Dedifferentiated amniotic fluid mesenchymal stem cell (primary cell): Measurements from ENCODE around the gene AGAP3.
"Not testable (repeated sequence)": the region's sequence is repeated elsewhere in the genome, so short reads cannot be mapped to it uniquely, and the experiment has no call there.

ENCODE experiments used
- DNase-seq: peaks from one replicate; pipeline ENCODE4 v3.0.0-alpha.2; 2016; ENCODE audit errors: extremely low spot score

Gene AGAP3

GRCh38 chr7:151085691-151086620 is at the start of gene AGAP3:
Gene AGAP3, plus strand, starts transcription at chr7:151086475. Its CDS starts 267 bp downstream, at chr7:151086742.
- DNase-seq, result peak; percentile 74

GRCh38 chr7:151038951-151039849 is 47.1 kb upstream of the AGAP3 start:
- DNase-seq, result peak; percentile 55

- DNase-seq, result no peak
These were observed 46.3 kb upstream of the AGAP3 start for GRCh38 chr7:151039850-151040548.

- no peak for DNase-seq
These were observed 45.5 kb upstream of the AGAP3 start for GRCh38 chr7:151040616-151041375.

GRCh38 chr7:151043449-151043848 is 42.8 kb upstream of the AGAP3 start:
- not testable (repeated sequence) for DNase-seq

- DNase-seq, result no peak
These were observed 42.3 kb upstream of the AGAP3 start for GRCh38 chr7:151043959-151044358.

GRCh38 chr7:151045262-151045661 is 41.0 kb upstream of the AGAP3 start:
- no peak for DNase-seq

- no peak for DNase-seq
These were observed 40.3 kb upstream of the AGAP3 start for GRCh38 chr7:151045967-151046366.

GRCh38 chr7:151046603-151047573 is 39.4 kb upstream of the AGAP3 start:
- DNase-seq, result peak; percentile 67

- no peak for DNase-seq
These were observed 38.1 kb upstream of the AGAP3 start, which contains the start of gene ASIC3 for GRCh38 chr7:151047976-151048815. Gene ASIC3, plus strand, starts transcription at chr7:151048531. Its CDS starts 355 bp downstream, at chr7:151048886.

- DNase-seq, result no peak
These were observed 37.3 kb upstream of the AGAP3 start for GRCh38 chr7:151048911-151049463.

- peak; percentile 24 for DNase-seq
These were observed 35.2 kb upstream of the AGAP3 start for GRCh38 chr7:151051108-151051507.

GRCh38 chr7:151053096-151053495 is 33.2 kb upstream of the AGAP3 start:
- no peak for DNase-seq

- DNase-seq, result no peak
These were observed 32.5 kb upstream of the AGAP3 start for GRCh38 chr7:151053751-151054150.

GRCh38 chr7:151056283-151056665 is 30.0 kb upstream of the AGAP3 start:
- DNase-seq, result no peak

- no peak for DNase-seq
These were observed 29.4 kb upstream of the AGAP3 start for GRCh38 chr7:151056666-151057505.

- DNase-seq, result no peak
These were observed 28.7 kb upstream of the AGAP3 start, which contains the start of gene CDK5 for GRCh38 chr7:151057506-151057988. Gene CDK5, minus strand, starts transcription at chr7:151057897. Its CDS starts 49 bp downstream, at chr7:151057848.
